Measurements from ENCODE around the gene LINC01488. TPM values are rescaled to one million over a fixed set of nuclear protein-coding genes. Genes with fewer than 3 reads are reported as not detected.

LINC01488 gene
- total RNA-seq, 1 experiment from 2014 or later = not detected

GRCh38 chr11:69465236-69466000 lies 16.0 kb upstream of the LINC01488 start:
- intact Hi-C loops (cut with micrococcal nuclease; ENCODE audit: unreplicated experiment) = no loop called here
- Histone ChIP-seq H3K9me3 (peaks cover 10% of the 10 kb centered on the region), H3K36me3 (ENCODE audit: control insufficient read depth, insufficient read depth, low read length) (no peaks in the 10 kb centered on the region), H3K4me3 (ENCODE audit: low read depth, low read length) (no peak overlapping the region), H3K27me3 (replicated peaks; ENCODE audit: control insufficient read depth, insufficient read depth, low read length) (no peaks in the 10 kb centered on the region), H3K4me1 (peaks cover 39% of the 10 kb centered on the region)
- no peak overlapping the region for H3K4me3 Mint-ChIP-seq (ENCODE audit: unreplicated experiment)
- no peaks in the 10 kb centered on the region for H3K27me3 Mint-ChIP-seq (ENCODE audit: insufficient read depth, unreplicated experiment)
- BruUV-seq (replicated peaks) = no TSS peak
- CTCF ChIA-PET = interaction anchor here (0.7 kb wide), 1 partner anchor 173 kb away, joined by 3 read pairs; no protein-coding TSS in a partner anchor
- no peaks in the 10 kb centered on the region for H3K36me3 Mint-ChIP-seq (ENCODE audit: insufficient read depth, unreplicated experiment)
- TF ChIP-seq CTCF (IDR thresholded peaks at IDR 0.05; ENCODE audit: insufficient read depth in 1 of 2, low read depth in 1 of 2, low read length in 1 of 2, severe bottlenecking in 1 of 2, unreplicated experiment in 1 of 2) = no peak
- DNase-seq = no peak
- H3K4me1 Mint-ChIP-seq (ENCODE audit: low read depth, unreplicated experiment) = peaks cover 44% of the 10 kb centered on the region
- peaks cover 12% of the 10 kb centered on the region for H3K9me3 Mint-ChIP-seq (ENCODE audit: unreplicated experiment)
- H3K27ac Mint-ChIP-seq (ENCODE audit: unreplicated experiment) = no peak overlapping the region
- POLR2A ChIA-PET = interaction anchor here (1.1 kb wide), 1 partner anchor 22 kb away, joined by 4 read pairs; no protein-coding TSS in a partner anchor

GRCh38 chr11:69466039-69466438 lies 15.4 kb upstream of the LINC01488 start:
- TF ChIP-seq CTCF (IDR thresholded peaks at IDR 0.05; ENCODE audit: insufficient read depth in 1 of 2, low read depth in 1 of 2, low read length in 1 of 2, severe bottlenecking in 1 of 2, unreplicated experiment in 1 of 2) = no peak
- H3K4me3 ChIP-seq (ENCODE audit: low read depth, low read length) = no peak overlapping the region
- ChIA-PET CTCF (no interaction called here), POLR2A (interaction anchor here (1.1 kb wide), 1 partner anchor 23 kb away, joined by 4 read pairs; no protein-coding TSS in a partner anchor)
- no peak overlapping the region for H3K4me3 Mint-ChIP-seq (ENCODE audit: unreplicated experiment)
- no TSS peak for BruUV-seq (replicated peaks)
- H3K27me3 ChIP-seq (replicated peaks; ENCODE audit: control insufficient read depth, insufficient read depth, low read length) = no peaks in the 10 kb centered on the region
- H3K9me3 ChIP-seq = peaks cover 8% of the 10 kb centered on the region
- H3K27me3 Mint-ChIP-seq (ENCODE audit: insufficient read depth, unreplicated experiment) = no peaks in the 10 kb centered on the region
- peaks cover 38% of the 10 kb centered on the region for H3K4me1 ChIP-seq
- no peak for DNase-seq
- no peaks in the 10 kb centered on the region for H3K36me3 ChIP-seq (ENCODE audit: control insufficient read depth, insufficient read depth, low read length)
- no peak overlapping the region for H3K27ac Mint-ChIP-seq (ENCODE audit: unreplicated experiment)
- peaks cover 6% of the 10 kb centered on the region for H3K9me3 Mint-ChIP-seq (ENCODE audit: unreplicated experiment)
- no peaks in the 10 kb centered on the region for H3K36me3 Mint-ChIP-seq (ENCODE audit: insufficient read depth, unreplicated experiment)
- peaks cover 37% of the 10 kb centered on the region for H3K4me1 Mint-ChIP-seq (ENCODE audit: low read depth, unreplicated experiment)
- intact Hi-C loops (cut with micrococcal nuclease; ENCODE audit: unreplicated experiment) = no loop called here

GRCh38 chr11:69467196-69467595 lies 14.3 kb upstream of the LINC01488 start:
- Mint-ChIP-seq H3K4me3 (ENCODE audit: unreplicated experiment) (no peak overlapping the region), H3K4me1 (ENCODE audit: low read depth, unreplicated experiment) (peaks cover 35% of the 10 kb centered on the region), H3K36me3 (ENCODE audit: insufficient read depth, unreplicated experiment) (no peaks in the 10 kb centered on the region), H3K27me3 (ENCODE audit: insufficient read depth, unreplicated experiment) (no peaks in the 10 kb centered on the region), H3K27ac (ENCODE audit: unreplicated experiment) (peak overlapping the region; percentile 43), H3K9me3 (ENCODE audit: unreplicated experiment) (no peaks in the 10 kb centered on the region)
- H3K4me1 ChIP-seq = peaks cover 38% of the 10 kb centered on the region
- no TSS peak for BruUV-seq (replicated peaks)
- no peaks in the 10 kb centered on the region for H3K36me3 ChIP-seq (ENCODE audit: control insufficient read depth, insufficient read depth, low read length)
- H3K27me3 ChIP-seq (replicated peaks; ENCODE audit: control insufficient read depth, insufficient read depth, low read length) = no peaks in the 10 kb centered on the region
- no peak for DNase-seq
- CTCF ChIA-PET = no interaction called here
- POLR2A ChIA-PET = no interaction called here
- H3K4me3 ChIP-seq (ENCODE audit: low read depth, low read length) = no peak overlapping the region
- intact Hi-C loops (cut with micrococcal nuclease; ENCODE audit: unreplicated experiment) = no loop called here
- no peaks in the 10 kb centered on the region for H3K9me3 ChIP-seq
- TF ChIP-seq CTCF (IDR thresholded peaks at IDR 0.05; ENCODE audit: insufficient read depth in 1 of 2, low read depth in 1 of 2, low read length in 1 of 2, severe bottlenecking in 1 of 2, unreplicated experiment in 1 of 2) = no peak
